GM19043 (cell line): Measurements from ENCODE around the gene MTUS2.
A peak's percentile ranks its signal among the peaks of the same experiment; 100 is the strongest.

Source experiments
- ATAC-seq: cut with Tn5 transposase; IDR thresholded peaks from one replicate; pipeline ENCODE4 v1.9.1; 2021; ENCODE audit warnings: low read depth; ENCODE audit not compliant: unreplicated experiment

MTUS2 gene

DNA sequence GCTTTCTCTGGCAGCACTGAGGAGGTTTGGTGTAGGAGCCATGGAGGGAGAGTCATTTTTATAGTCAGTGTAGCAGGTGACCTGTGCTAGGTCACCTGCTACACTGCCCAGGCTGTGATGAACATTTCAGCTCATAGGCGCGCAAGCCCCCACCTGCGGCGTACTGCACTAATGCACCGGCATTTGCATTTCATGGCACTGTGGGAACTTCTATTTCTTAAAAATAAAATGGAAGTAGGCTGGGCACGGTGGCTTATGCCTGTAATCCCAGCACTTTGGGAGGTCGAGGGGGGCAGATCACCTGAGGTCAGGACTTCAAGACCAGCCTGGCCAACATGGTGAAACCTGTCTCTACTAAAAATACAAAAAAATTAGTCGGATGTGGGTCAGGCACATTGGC is 674.4 kb downstream of the MTUS2 start:
- no peak for ATAC-seq

DNA sequence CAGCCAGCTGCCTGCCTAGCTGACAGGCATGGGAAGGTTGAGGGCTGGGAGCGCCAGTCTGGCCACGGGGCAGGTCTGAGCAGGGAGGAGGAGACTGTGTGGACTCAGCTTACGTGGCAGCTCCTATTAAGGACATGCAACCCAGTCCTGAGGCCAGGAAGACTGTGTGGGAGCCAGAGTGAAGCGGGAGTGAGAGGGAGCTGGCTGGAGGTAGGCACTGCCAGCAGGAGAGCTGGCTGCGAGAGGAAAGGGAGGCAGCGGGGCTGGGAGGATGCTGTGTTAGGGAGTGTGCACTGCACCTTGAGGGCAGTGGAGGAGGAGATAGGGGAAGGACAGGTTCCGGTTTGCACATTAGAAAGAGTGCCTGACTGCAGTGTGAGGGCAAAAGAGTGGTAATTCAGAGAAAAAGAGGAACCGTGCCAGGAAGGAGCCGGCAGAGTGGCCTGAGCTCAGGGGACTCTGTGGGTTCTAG is 676.1 kb downstream of the MTUS2 start:
- peak; percentile 71 for ATAC-seq

DNA sequence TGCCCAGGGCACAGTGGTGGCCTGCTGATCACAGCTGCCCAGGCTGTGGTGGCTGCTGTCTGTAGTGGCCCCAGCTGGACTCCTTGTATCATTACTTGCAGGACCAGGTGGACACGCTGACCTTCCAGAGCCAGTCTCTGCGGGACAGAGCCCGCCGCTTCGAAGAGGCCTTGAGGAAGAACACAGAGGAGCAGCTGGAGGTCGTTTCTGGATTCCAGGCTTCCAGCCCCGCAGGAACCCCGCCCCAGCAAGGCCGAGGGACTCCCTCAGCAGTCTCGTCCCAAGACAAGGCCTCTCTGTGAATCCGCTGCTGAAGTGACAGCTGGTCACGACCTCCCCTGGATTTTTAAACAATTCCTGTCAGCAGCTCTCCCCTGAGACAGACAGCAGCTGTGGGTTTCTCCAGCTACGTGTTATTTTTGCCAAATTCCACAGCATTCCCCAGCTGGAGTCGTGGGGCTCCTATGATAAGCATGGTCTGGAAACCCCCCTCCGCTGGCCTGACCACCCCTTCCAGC is 677.1 kb downstream of the MTUS2 start:
- ATAC-seq: no peak

DNA sequence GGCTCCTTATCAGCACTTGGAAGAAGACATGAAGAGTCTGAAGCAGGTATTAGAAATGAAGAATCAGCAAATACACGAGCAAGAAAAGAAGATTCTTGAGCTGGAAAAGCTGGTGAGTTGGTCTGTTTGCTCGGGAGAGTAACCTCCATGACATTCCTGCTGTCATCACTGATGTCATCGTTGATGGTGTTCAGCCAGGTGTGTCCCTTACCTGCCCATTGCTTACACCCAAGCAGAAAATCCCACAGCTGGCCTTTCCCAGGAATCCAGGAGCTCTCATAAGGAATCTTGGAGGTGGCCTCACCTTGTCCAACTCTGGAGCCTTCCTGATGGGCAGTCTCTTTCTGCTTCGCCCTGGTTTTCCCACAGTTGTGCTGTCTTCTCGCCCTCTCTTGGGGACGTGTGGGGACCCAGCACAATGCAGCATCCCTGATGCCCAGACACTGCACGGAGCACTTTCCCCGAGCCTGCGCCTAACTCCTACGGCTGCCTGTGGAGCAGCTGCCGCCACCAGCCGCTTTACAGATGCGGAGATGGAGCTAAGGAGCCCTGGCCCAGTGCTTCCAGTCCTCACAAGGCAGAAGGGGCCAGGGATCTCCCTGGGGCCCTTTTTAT is 678.4 kb downstream of the MTUS2 start:
- no peak for ATAC-seq

DNA sequence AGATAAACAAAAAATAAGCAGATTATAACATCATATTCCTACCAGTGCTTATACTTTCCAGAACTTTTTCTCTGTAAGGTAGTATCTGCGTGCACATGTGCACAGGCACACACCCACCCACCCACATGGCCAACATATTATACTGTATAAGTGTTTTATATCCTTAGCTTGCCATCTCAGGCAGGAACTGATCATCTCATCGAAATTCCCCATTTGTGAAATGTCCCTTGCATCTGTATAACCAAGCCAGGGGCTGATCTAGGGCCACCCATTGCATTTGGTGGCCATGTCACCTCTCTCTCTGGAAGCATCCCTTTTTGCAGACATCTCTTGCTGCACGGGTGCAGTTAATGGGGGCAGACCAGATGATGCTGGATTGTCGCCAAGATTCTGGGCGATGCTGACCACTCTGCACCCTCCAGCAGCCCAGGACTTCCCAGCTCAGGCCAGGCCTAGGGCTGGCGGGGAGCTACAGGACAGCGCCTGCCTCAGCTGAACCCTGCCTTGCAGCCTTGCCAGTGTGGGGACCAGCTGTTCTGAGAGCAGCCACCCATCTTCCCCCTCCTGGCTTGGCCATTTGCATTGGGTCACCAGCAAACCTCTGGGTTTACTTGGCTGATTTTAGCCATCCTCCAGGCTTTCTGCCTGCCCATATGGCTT is 679.5 kb downstream of the MTUS2 start:
- no peak for ATAC-seq

DNA sequence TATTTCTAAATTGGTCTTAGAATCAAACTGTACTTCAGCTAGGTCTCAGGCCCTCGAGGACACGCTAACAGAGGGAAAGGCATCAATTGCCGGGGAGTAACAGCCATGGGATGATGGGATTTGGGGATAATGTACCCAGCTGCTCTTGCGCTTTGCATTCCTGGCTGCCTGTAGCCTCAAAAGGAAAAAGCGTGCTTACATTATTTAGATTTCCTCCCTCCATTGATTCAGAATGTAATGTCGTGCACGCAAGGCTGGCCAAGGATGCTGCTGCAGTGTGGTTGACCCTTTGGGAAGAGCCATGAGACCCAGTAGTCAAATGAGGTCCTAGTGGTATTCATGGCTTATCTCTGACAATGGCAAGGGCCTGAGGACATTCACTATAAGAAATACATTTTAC is 680.2 kb downstream of the MTUS2 start:
- no peak for ATAC-seq

DNA sequence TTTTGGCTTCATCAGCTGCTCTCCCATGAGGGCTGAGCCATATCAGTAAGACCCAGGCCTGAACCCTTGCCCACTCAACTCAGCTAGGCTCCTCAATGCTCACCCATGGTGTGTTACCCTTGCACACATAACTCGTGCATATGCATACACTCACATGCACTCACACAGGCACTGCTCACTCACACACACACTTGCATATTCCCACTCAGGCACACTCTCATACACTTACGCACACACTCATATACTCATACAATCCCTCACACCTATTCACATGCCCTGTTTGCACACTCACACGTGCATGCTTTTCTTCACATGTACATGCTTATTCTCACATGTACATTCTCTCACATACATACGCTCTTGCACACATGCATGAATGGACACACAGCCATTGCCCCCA is 681.5 kb downstream of the MTUS2 start:
- no peak for ATAC-seq

DNA sequence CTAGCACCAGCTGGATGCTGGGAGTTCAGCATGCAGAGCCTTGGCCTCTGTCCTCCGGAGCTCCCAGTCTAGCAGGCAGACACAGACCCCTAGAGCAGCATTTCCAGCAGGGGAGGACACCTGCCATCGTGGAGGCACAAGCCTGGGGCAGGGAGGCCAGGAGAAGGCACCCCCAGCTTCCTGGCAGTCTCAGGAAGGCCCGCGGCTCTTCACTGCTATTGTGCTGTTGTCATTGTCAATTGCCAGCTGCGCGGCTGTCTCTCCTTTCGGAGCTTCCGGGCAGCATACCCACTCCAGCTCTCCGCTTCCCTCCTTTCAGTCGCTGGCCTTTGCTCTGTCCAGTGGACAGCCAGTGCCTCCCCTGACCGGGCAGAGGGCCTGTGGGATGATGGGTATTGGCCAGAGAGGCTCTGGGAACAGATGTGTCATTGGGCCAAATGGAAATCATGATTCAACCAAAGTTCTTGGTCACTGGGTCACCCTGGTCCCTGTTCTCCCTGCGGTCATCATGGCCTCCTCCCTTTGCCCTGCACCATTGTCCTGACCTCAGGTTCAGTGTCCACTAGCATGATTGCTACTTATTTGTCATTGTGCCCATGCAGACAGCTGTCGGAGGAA is 682.4 kb downstream of the MTUS2 start:
- no peak for ATAC-seq

DNA sequence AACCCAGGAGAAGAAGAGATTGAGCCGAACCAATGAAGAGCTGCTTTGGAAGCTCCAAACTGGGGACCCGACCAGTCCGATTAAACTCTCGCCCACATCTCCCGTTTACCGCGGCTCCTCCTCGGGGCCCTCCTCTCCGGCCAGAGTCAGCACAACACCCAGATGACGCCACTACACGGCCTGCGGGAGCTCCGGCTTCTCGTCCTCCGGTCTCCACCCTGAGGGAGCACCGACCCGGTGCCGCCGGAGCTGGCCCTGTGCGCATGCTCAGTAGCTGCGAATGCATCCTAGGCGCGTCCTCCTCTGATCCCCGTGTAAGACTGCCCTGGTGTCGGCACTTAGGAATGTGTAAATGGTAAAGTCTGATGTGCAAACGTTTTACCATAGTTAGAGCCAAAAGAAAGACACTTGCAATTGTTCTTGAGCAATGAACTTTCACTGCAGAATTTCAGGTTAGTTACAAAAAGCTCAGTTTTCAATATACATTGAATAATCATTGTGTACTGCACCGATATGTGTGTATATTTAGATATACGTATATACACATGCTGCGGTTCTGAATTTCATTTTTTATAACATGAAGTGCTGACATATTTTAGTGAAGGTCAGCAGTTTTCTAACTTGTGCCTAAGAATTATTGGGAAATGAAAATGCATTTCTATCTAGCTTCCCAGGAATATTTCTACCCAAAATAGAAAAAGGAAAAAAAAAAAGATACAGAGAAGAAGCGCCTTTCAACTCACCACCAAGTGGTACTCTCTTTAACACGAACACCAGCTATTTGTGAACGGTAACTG is 683.1 kb downstream of the MTUS2 start:
- ATAC-seq: no peak

DNA sequence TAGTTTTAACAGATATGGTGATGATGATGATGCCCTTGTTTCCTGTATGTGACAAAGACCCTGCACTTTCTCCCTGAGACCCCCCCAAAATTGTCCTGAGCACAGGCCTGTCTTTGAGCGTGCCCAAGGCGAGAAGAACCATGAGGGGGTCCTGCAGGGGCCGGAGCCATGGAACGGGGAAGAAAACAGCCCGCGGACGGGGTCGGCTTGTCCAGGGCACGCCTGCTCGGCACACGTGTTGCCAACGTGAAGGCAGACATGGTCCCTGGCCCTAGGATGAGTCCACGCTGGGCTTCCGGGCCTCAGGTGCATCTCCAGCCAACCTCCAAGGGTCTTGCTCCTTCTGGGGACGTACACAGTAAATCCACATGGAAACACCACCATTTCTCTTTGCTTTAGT is 684.6 kb downstream of the MTUS2 start:
- no peak for ATAC-seq

DNA sequence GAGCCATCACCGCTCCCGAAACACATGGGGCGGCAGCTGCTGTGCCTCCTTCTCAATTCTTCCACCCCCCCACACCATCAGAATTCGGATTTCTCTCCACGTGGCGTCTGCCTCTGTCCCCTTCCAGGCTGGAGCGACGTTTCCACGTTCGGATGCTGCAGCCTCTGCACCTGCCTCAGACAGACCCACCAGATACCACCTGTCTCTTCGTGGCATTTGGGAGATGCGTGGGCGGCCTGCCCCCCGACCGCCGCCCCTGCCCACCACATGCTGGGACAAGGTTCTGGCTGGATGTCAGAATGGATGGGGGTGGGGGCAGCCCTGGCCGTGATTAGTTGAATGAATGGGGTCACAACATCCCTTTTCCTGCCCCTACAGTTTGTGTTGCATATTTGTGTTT is 685.4 kb downstream of the MTUS2 start:
- no peak for ATAC-seq

DNA sequence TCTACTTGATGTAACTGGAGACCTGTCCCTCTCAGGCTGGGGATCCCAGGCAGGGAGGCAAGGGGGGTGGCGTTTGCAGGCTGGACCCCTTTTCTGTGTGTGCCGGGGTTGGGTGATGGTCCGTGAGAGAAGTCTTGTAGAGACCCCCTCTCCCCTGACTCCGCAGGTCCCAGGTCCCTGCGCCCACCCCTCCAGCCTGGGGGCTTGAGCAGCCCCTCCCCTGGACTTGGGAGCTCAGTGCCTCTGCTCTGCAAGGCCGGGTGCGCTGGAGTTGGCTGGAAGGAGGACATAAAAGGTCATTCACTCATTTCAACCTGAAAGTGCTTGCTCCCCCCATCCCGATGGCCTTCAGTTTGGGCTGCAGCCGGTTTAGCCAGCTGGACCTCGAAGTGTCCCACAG is 685.8 kb downstream of the MTUS2 start:
- ATAC-seq: no peak

DNA sequence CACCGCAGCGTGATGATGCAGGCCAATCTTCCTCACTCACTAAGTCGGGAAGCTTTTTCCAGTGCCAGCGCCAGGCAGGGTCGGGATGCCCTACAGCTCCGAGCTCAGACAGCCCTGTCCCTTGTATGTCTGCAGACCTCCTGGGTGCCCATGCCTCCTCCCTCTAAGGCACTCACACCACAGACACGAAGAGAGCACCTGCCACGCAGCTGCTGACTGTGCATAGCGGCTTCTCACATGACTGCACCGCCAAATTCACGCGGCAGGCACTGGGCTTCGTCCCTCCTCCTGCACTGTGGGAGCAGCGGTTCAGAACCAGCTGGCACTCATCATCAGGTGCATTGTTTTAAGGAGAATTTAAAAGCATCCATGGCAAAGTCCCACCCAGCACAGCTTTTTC is 687.2 kb downstream of the MTUS2 start:
- no peak for ATAC-seq

DNA sequence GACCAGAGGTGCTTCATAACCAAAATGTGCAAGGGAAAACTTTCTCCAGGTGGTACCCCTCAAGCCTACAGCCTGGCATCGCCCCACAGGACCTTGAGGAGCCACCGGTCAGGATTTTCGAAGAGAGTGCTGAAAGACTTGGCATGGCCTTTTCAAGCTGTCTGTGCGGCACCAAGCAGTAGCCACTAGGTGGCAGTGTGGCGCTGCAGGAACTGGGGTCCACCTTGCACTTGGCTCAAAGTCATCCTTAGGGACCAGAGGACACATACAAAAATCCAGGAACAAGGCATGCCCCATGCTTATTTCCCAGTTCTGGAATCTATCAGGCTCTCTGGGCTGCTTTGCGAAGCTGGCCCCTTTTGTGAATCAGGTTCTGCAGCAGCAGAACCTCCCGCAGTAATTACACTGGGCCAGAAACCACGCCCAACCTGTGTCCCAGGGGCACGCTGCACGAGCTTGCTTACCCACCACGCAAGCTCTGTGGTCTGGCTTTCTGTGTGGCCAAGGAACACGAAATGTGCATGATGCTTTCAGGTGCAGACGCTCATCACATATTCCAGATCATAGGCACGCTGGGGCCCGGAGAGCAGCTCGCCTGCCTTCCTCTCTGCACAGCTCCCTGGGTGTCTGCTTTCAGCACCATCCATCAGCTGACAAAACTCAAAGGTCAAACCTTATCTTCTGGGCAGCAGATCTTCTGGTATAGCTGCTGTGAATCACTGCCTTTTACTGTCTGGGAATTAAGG is 688.2 kb downstream of the MTUS2 start:
- ATAC-seq: peak; percentile 77

DNA sequence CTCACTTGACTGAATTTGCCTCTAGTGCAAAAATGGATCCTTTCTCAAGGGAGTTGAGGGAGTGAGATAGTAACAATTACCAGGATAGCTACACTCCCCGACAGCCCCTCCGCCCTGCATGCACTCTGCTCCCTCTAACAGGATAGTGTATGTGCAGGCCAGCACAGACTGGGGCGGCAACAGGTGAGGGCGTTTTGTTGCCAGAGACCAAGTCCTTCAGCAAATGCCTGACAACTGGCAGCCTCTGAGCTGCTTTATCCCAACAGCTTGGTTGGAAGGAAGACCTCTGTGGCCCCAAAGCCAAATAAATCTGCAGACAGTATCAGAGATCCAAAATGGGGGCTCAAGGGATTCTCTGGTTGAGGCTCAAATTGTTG is 688.7 kb downstream of the MTUS2 start:
- no peak for ATAC-seq

DNA sequence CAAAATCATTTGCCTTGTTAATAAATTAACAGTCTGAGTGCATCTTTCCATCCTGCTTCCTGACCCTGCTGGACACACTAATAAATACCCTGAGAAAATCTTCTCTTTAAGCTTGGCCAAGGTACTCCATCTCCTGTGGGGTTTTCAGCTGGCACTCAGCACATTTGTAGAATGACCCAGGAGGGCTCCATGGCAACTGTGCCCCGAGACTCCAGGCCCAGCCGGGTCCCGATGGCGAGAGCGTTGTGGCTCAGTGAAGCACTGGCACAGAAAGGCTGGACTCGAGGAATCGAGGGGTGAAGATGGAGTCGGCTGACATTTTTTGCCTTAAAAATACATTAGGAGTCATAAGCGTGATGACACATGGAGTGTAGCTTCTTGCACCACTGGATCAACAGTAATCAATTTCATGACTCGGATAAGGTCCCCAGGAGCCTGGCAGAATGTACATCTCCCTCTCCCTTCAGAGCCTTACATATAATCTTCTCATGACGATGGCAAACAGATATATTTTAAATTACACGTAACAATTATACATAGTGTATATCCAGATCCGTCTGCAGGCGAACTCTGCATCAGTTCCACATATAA is 690.0 kb downstream of the MTUS2 start:
- no peak for ATAC-seq

DNA sequence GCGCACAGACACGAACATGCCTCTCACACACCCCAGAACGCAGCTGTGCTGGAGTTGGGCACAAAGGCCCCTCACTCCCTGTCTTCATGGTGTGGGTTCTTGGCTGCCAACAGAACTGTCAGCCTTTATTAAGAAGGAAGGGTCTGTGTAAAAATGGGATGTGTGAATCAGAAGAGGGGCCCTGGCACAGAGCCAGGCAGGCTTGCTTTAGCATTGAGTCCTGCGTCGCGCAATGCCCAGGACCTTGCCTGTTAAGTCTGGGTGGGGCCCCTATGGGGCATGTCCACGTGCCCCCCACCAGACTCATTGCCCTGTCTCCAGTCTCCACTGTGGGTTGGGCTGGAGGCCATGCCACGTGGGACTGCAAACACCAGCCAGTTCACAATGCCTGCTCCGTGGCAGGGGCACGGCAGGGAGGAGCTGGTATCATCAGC is 690.5 kb downstream of the MTUS2 start:
- ATAC-seq: no peak

DNA sequence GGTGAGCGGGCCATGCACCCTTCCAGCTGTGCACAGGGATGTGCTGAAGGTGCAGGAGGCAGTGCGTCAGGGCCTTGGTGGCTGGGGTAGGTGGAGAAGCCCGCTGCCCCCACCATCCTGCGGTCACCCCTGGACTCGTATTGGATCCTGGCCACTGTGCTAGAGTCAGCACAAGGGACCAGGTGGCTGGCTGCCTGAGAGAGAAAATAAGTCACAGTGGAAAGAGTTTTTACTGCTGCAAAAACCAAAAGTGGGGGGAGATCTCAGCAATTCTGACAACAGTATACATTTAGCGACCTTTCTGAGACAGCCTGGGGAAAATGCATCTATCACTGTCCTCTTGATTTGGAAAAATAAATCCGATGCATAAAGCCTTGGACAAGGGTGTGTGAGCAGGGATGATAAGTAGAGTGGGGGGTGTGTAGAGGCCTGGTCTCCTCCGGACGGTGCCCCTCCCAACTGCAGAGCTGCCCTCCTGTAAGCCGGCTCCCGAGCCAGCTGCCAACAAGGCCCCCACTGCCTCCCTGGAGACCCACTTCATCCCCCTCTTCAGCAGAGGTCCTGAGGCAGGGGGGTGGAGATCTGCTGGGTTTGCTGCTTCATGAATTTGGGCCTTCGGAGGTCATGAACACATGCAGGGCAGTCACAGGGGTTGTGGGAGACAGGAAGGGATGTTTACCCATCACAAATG is 691.1 kb downstream of the MTUS2 start:
- ATAC-seq: no peak

DNA sequence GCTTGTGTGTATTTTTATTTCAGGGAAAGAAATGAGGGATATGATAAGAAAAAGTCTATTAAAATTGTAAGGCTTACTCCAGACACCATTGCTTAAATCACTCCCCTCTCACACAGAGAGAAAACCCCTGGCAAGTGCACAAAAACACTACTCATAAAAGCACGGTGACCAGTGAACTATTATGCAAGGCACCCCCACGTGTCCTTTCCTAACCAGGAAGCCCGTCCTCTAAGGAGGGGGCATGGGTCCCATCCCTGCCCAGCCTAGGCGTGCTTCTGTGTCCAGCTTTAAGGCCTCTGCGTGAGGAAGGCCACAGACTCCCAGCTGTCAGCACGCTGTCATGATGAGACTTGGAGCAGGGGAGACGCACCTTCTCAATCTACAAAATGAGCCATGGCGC is 691.8 kb downstream of the MTUS2 start:
- ATAC-seq: no peak
